HEK293 (cell line): ENCODE measurements around the gene EYS.
A peak's percentile ranks its signal among the peaks of the same experiment; 100 is the strongest.

Experiments
- CTCF ChIA-PET: fragments of 350-600 bp; formaldehyde crosslinking; extraction: SDS; loops from one replicate; lab custom pipeline; 2021; ENCODE audit warnings: antibody characterized with exemption; lab: Yijun Ruan, JAX
- POLR2A ChIA-PET: fragments of 300-600 bp; formaldehyde crosslinking; extraction: SDS; loops from one replicate; lab custom pipeline; 2020; ENCODE audit warnings: antibody characterized with exemption, inconsistent platforms; lab: Yijun Ruan, JAX
- H3K27ac ChIP-seq: fragments of 200-500 bp; sonication (Bioruptor generic); 2 replicates; pipeline ENCODE4 v1.5.1; 2014; ENCODE audit warnings: low read depth, low read length, control low read depth, inconsistent platforms; ENCODE audit errors: extremely low read depth
- H3K36me3 ChIP-seq, 2 experiments: fragments of 200-500 bp in 1 of 2; sonication (Bioruptor generic) in 1 of 2; 1 replicate in 1 of 2; 2 replicates in 1 of 2; pipeline ENCODE4 v1.5.1; 2014 to 2017; ENCODE audit warnings: inconsistent platforms in 2 of 2, low read length in 2 of 2; ENCODE audit not compliant: control insufficient read depth in 2 of 2, insufficient read depth in 1 of 2
- H3K4me1 ChIP-seq: fragments of 200-500 bp; sonication (Bioruptor generic); 2 replicates; pipeline ENCODE4 v1.5.1; 2014; ENCODE audit warnings: mild to moderate bottlenecking, low read length, inconsistent platforms; ENCODE audit not compliant: control insufficient read depth, insufficient read depth
- H3K4me3 ChIP-seq: 2 replicates; pipeline ENCODE4 v1.5.1; 2011; ENCODE audit warnings: low read depth, mild to moderate bottlenecking, control low read depth, low read length, moderate library complexity
- H3K9me3 ChIP-seq: fragments of 200-500 bp; sonication (Bioruptor generic); 2 replicates; pipeline ENCODE4 v1.5.1; 2014; ENCODE audit warnings: low read depth, low read length, inconsistent platforms; ENCODE audit not compliant: control insufficient read depth, insufficient read depth
- CTCF ChIP-seq: fragments of 450-650 bp; formaldehyde crosslinking; IDR thresholded peaks from 2 replicates; pipeline ENCODE4 v1.5.1; 2016; ENCODE audit warnings: missing biosample characterization, missing genetic modification characterization
- KLF8 ChIP-seq: fragments of 450-650 bp; formaldehyde crosslinking; IDR thresholded peaks from 2 replicates; pipeline ENCODE4 v1.5.1; 2016; ENCODE audit warnings: missing biosample characterization, missing genetic modification characterization
- OVOL3 ChIP-seq: fragments of 450-650 bp; formaldehyde crosslinking; IDR thresholded peaks from 2 replicates; pipeline ENCODE4 v1.5.1; 2016; ENCODE audit warnings: missing biosample characterization, missing genetic modification characterization
- PRDM2 ChIP-seq: fragments of 450-650 bp; formaldehyde crosslinking; IDR thresholded peaks from 2 replicates; pipeline ENCODE4 v1.5.1; 2016; ENCODE audit warnings: missing biosample characterization, missing genetic modification characterization, borderline replicate concordance
- SALL2 ChIP-seq: fragments of 450-650 bp; formaldehyde crosslinking; IDR thresholded peaks from 2 replicates; pipeline ENCODE4 v1.5.0; 2017; ENCODE audit warnings: missing biosample characterization, mild to moderate bottlenecking, missing genetic modification characterization, borderline replicate concordance
- ZBTB20 ChIP-seq: fragments of 450-650 bp; formaldehyde crosslinking; IDR thresholded peaks from 2 replicates; pipeline ENCODE4 v1.5.1; 2016; ENCODE audit warnings: missing biosample characterization, missing genetic modification characterization
- ZNF114 ChIP-seq: fragments of 450-650 bp; formaldehyde crosslinking; IDR thresholded peaks from 2 replicates; pipeline ENCODE4 v1.5.0; 2017; ENCODE audit warnings: missing biosample characterization, missing genetic modification characterization
- ZNF335 ChIP-seq: fragments of 450-650 bp; formaldehyde crosslinking; conservative IDR thresholded peaks from 2 replicates; pipeline ENCODE4 v1.5.1; 2016; ENCODE audit warnings: missing biosample characterization, missing genetic modification characterization
- ZNF501 ChIP-seq: fragments of 450-650 bp; formaldehyde crosslinking; IDR thresholded peaks from 2 replicates; pipeline ENCODE4 v1.5.1; 2016; ENCODE audit warnings: missing biosample characterization, missing genetic modification characterization
- ZNF561 ChIP-seq: fragments of 450-650 bp; IDR thresholded peaks from 2 replicates; pipeline ENCODE4 v1.5.1; 2018; ENCODE audit warnings: missing biosample characterization, missing genetic modification characterization, borderline replicate concordance
- ZNF580 ChIP-seq: fragments of 450-650 bp; formaldehyde crosslinking; IDR thresholded peaks from 2 replicates; pipeline ENCODE4 v1.5.1; 2016; ENCODE audit warnings: missing biosample characterization, missing genetic modification characterization
- ZNF654 ChIP-seq: fragments of 450-650 bp; formaldehyde crosslinking; IDR thresholded peaks from 2 replicates; pipeline ENCODE4 v1.5.1; 2016; ENCODE audit warnings: low read depth, missing biosample characterization, missing genetic modification characterization
- ZNF843 ChIP-seq: fragments of 450-650 bp; formaldehyde crosslinking; IDR thresholded peaks from 2 replicates; pipeline ENCODE4 v1.5.1; 2016; ENCODE audit warnings: missing biosample characterization, missing genetic modification characterization
- ZSCAN18 ChIP-seq: fragments of 450-650 bp; formaldehyde crosslinking; IDR thresholded peaks from 2 replicates; pipeline ENCODE4 v1.5.1; 2016; ENCODE audit warnings: missing biosample characterization, missing genetic modification characterization
- ZSCAN30 ChIP-seq: fragments of 450-650 bp; IDR thresholded peaks from 2 replicates; pipeline ENCODE4 v1.5.1; 2018; ENCODE audit warnings: missing biosample characterization, mild to moderate bottlenecking, missing genetic modification characterization, moderate library complexity

The EYS gene

GRCh38 chr6:64012351-64013001 is 1694.5 kb downstream of the EYS start:
- H3K4me3 ChIP-seq = no peak overlapping the region
- TF ChIP-seq ZNF654 (tag by site-specific recombination) (peak; percentile 66), CTCF (peak; percentile 23; the same call in 1 of the 2 replicates), SALL2 (tag by site-specific recombination) (no peak), ZSCAN30 (tag by site-specific recombination) (no peak)
- CTCF ChIA-PET = interaction anchor here (0.5 to 6.8 kb wide), 14 partner anchors 10 to 1044 kb away, joined by 3 to 109 read pairs (median 5); no protein-coding TSS in a partner anchor
- no peak overlapping the region for H3K27ac ChIP-seq
- POLR2A ChIA-PET = no interaction called here
- no peaks in the 10 kb centered on the region for H3K36me3 ChIP-seq
- no peaks in the 10 kb centered on the region for H3K4me1 ChIP-seq
- no peaks in the 10 kb centered on the region for H3K9me3 ChIP-seq

GRCh38 chr6:64010666-64011065 is 1696.4 kb downstream of the EYS start:
- no peak for TF ChIP-seq ZNF843
- no peak for TF ChIP-seq ZNF580 (tag by site-specific recombination)
- TF ChIP-seq KLF8 (tag by site-specific recombination) = no peak
- no peak for TF ChIP-seq OVOL3 (tag by site-specific recombination)
- TF ChIP-seq ZNF501 = no peak
- TF ChIP-seq ZNF335 (tag by site-specific recombination) = no peak
- no peak for TF ChIP-seq PRDM2 (tag by site-specific recombination)
- TF ChIP-seq, all 188 proteins: peak for 0
- no peaks in the 10 kb centered on the region for H3K4me1 ChIP-seq
- H3K9me3 ChIP-seq = no peaks in the 10 kb centered on the region
- POLR2A ChIA-PET = no interaction called here
- H3K36me3 ChIP-seq = no peaks in the 10 kb centered on the region
- no peak overlapping the region for H3K4me3 ChIP-seq
- no peak overlapping the region for H3K27ac ChIP-seq
- CTCF ChIA-PET = interaction anchor here (0.7 to 0.9 kb wide), 2 partner anchors 269 to 321 kb away, joined by 3 to 6 read pairs; no protein-coding TSS in a partner anchor

- POLR2A ChIA-PET = no interaction called here
These were observed 1697.0 kb downstream of the EYS start for GRCh38 chr6:64010010-64010409.

More at GRCh38 chr6:64010010-64010409, 1697.0 kb downstream of the EYS start:
- Histone ChIP-seq H3K4me3 (no peak overlapping the region), H3K9me3 (no peaks in the 10 kb centered on the region), H3K4me1 (no peaks in the 10 kb centered on the region), H3K36me3 (no peaks in the 10 kb centered on the region), H3K27ac (no peak overlapping the region)
- TF ChIP-seq ZNF561 (no peak), ZBTB20 (no peak), ZNF114 (tag by site-specific recombination) (no peak), ZSCAN18 (tag by site-specific recombination) (no peak)
- CTCF ChIA-PET = interaction anchor here (1.5 kb wide), 1 partner anchor 321 kb away, joined by 8 read pairs; no protein-coding TSS in a partner anchor
